Iris pigment epithelial cell (primary cell): ENCODE results near the gene MXI1.
A peak's percentile ranks its signal among the peaks of the same experiment; 100 is the strongest.
"Not testable (repeated sequence)": the region's sequence is repeated elsewhere in the genome, so short reads cannot be mapped to it uniquely, and the experiment has no call there.

Source experiments
- DNase-seq: peaks from one replicate; pipeline ENCODE4 v3.0.0-alpha.2; 2011; ENCODE audit warnings: low read depth

The MXI1 gene

DNA sequence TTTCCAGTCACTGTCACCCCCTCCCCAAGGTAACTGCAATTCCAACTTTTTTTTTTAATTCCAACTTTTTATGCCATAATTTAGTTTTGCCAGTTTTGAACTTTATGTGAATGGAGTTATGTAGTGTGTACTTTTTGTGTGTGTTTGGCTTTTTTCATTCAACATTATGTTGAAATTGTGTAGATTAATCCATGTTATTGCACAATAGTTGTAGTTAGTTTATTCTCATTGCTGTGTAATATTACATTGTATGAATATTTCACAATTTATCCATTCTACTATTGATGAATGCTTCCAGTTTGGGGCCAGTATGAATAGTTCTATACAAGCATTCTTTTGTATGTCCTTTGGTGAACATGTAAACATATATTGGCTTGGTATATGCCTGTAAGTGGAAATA lies 32.5 kb downstream of the MXI1 start:
- DNase-seq, result no peak

DNA sequence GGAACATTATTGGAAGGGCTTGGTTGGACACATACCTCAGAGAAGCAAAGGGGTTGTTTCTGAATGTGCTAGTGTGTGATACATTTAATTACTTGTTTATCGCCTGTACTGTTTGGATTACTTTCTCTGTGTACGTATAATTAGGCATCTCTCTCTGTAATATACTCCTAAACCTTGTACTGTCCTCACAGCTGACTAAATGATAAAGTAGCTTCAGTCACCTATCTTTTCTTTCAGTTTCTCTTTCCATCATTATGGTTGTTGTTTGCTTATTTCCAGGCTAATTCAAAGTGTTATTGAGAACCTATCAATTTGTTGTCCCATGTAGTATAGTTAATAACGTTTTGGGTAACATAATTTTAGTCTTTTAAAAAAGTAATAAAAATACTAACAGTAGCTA lies 34.0 kb downstream of the MXI1 start:
- DNase-seq, result no peak

DNA sequence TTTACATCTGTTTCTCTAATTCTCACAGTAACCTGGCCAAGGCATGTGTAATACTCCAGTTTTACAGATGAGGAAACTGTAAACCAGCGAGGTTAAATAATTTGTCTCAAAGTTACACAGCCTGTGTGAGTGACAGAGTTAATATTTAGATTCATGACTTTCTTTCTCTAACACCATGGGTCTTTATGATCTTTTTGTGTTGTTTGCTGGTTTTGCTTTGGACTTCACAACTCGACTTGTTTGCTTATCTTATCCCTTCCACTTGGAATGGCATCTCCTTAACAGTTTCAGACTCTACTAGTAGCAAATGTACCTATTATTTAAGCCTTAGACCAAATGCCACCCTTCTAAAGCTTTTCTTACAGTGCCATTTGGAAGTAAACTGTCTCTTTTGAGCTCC lies 34.4 kb downstream of the MXI1 start:
- no peak for DNase-seq

DNA sequence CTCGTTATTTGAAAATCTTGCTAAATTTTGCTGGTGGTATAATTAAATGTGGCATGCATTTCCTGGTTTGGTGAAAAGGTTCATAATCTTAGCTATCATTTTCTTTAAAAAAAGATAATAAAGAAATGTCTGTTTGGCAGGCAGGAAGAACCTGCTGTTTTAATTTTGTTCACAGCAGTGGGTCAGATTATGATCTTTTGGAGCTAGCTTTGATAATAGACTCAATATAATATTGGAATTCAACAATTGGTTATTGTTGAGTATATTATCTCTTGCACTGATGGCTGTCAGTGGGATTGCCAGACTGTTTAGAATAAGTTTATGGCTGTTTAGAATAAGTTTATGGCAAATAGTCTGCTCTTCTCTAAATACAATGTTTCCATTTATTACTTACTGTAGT lies 35.1 kb downstream of the MXI1 start:
- DNase-seq, result no peak

DNA sequence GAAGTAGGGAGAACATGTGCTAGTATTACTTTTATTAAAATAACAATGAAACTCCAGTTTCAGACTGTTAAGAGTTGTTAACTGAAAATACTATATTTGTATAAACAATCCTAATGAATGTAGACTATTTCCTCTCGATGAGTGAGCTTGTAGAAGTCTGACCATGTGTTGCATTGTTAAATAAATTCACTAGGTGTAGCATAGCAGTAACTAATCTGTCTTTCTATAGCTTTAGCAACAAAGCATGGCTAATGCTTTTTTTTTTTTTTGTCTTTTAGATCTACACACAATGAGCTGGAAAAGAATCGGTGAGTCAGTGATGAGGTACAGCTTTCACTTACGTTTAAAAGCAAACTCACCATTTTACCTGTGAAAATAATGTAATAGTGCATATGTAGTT lies 37.1 kb downstream of the MXI1 start:
- no peak for DNase-seq

DNA sequence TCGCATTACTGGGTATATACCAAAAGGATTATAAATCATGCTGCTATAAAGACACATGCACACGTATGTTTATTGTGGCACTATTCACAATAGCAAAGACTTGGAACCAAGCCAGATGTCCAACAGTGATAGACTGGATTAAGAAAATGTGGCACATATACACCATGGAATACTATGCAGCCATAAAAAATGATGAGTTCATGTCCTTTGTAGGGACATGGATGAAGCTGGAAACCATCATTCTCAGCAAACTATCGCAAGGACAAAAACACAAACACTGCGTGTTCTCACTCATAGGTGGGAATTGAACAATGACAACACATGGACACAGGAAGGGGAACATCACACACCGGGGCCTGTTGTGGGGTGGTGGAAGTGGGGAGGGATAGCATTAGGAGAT lies 40.4 kb downstream of the MXI1 start:
- not testable (repeated sequence) for DNase-seq

DNA sequence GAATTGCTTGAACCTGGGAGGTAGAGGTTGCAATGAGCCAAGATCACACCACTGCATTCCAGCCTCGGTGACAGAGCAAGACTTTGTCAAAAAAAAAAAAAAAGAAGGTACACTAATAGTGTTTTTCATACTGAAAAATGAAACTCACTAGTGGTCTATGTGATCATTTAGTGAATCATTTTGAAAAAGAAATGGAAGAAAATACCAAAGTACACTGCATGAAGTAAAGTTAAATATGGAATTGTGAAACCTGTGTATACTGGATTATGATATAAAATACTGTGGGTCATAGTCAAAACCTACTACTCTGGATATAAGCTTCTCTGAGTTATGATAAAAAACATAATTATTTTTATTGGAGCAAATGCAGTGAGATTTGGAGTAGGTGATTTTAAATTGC lies 42.1 kb downstream of the MXI1 start:
- DNase-seq, result not testable (repeated sequence)

DNA sequence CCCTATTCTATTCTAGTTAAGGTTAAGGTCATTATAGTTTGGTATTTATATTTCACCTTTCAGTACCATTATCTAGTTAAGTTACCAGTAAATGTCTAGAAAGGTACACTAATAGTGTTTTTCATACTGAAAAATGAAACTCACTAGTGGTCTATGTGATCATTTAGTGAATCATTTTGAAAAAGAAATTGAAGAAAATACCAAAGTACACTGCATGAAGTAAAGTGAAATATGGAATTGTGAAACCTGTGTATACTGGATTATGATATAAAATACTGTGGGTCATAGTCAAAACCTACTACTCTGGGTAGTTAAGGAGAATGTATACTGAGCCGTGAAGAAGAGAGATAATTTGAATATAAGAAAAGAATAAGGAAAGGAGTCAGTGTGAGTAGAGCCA lies 44.0 kb downstream of the MXI1 start:
- DNase-seq, result not testable (repeated sequence)

DNA sequence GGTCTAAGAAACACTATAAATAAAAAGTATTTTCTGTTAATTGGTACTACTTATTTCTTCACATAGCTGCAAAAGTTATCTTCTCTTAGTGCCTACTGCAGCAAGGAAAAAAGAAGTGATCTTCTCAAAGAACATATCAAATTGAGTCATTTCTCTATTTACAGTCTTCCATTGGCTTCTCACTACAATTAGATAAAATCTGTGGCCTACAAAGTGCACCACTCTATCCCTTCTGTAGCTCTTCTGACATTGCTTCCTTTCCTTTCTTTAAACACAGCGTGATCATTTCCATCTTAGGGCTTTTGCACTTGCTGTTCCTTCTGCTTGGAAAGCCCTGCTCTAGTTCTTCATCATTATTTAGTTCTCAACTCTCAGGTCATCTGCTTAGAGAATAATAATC lies 44.7 kb downstream of the MXI1 start:
- DNase-seq, result no peak

DNA sequence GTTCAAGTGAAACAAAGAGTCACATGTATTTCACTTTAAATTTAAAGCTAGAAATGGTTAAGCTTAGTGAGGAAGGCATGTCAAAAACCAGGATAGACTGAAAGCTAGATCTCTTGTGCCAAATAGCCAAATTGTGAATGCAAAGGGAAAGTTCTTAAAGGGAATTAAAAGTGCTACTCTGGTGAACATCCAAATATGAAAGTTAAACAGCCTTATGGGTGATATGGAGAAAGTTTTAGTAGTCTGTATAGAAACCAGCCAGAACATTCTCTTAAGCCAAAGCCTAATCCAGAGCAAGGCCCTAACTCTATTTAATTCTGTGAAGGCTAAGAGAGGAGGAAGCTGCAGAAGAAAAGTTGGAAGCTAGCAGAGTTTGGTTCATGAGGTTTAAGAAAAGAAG lies 47.1 kb downstream of the MXI1 start:
- DNase-seq, result no peak

DNA sequence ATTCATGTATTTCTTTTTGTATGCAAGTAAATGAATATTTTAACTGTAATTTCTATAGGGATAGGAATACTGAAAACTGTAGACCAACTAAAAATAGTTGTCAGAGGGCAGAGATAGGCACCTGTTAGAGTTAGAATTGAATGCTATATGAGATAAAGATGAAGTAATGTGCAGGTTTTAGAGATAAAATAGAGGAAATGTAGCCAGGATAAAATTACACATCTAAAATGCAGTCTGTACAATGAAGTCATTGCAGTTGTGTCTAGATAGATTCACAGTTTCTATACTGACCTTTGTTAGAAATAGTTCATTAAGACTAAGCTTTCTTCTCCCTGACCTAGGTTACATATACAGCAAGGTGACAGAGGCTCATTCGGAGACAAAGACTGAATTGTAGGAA lies 51.1 kb downstream of the MXI1 start:
- no peak for DNase-seq

DNA sequence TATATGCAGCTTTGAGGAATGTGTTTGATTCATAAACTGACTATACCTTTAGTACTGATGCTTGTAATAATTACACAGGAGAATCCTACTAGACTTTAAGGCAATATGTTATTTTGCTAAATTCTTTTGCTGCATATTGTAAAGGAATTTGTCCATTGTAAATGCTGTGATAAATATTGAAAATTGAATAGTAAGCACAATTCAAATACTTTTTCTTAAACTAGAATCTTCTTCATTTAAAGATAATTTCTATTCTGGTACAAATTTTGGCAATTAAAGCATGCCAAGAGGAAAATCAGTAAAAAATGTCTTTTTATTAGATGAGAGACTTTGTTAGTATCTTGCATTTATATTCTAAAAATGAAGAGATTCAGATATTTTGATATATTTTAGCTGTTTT lies 51.9 kb downstream of the MXI1 start:
- DNase-seq, result no peak

DNA sequence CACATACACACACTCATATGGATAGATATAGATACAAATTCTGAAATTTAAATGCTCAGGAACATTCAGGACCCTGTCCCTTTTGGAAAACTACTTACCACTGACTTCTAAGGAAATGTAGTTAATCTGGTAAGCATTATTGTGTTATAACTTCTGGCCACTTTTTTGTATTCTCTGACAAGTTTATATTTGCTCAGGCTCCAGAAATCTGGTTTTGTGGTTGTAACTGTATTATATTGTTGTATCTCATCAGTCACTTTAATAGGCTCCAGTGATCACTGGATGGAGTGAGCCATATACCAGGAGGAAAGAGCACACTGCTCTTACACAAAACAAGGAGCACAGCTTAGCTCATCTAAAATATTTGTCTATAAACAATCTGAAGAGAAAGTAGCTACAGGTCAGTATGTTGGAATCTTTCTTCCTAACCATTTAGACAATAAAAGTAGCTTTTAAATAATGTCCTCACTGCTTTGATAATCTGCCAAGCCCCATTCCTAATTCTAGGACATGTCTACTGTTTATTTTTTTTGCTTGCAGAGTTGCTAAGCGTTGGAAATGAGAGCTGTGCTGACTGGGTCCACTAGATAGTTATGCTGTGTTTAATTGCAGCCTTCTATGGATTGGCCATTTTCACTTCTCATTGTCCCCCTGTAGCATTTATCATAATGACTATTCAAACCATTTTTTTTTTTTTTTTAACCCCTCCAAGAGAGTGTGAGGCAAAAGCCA lies 53.5 kb downstream of the MXI1 start:
- peak; percentile 25 for DNase-seq

DNA sequence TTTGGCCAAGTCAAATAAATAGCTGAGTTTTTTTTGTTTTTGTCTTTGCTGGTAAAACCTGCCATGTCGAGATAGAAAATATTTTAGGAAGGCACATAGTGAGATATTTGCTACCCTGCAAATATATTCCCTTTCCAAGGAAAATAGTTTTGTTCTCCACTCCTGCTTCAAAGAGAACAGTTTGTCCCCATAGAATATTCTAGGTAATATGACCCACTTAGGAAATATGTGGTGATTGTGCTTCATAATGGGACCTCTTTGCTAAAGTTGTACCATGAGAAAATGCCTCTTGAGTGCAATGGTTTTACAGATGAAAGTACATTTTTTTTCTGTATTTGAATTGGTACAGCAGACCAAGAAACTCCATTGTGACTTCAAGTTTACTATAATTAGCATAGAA lies 55.8 kb downstream of the MXI1 start:
- DNase-seq, result no peak

DNA sequence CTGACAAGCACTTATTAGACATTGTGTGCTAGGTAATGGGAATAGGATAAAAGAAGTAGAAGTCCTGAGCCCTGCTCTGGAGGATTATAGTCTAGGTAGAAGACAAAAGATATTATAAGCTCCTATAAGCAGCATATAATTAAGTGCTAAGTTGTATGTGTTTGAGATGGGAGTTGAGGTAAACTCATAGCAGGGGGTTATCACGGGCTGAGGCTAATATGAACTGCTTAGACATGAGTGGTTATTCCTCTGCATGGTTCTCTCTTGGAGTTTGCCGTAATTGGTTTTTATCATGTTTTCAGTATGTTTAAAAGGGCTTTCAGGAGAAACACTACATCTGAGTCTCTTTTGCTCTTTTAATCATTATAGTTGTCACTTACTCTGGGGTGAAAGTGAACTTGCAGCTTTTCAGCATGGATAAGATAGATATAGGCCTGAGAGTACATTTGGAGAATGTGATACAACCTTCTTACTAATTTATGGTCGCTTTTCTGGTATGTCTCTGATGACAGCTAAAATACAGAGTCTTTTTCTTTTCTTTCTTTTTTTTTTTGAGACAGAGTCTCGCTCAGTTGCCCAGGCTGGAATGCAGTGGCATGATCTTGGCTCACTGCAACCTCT lies 58.3 kb downstream of the MXI1 start:
- no peak for DNase-seq

DNA sequence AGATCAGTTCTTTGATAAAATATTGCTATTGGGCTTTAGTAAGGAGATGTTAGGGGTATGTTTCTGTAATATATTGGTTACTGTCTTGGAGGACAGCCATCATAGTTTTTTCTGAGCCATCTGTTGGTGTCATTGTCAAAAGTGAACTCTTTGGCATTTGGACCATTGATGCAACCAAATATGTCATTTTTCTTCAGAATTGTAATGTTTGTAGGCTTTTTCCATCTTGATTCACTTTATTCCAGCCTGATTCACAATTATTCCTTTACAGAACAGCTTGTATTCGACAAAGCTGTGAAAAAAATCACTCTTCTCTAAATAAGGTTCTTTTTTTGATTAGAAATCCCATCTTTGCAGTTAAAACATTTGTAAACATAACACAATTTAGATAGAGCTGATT lies 59.9 kb downstream of the MXI1 start:
- DNase-seq, result no peak

DNA sequence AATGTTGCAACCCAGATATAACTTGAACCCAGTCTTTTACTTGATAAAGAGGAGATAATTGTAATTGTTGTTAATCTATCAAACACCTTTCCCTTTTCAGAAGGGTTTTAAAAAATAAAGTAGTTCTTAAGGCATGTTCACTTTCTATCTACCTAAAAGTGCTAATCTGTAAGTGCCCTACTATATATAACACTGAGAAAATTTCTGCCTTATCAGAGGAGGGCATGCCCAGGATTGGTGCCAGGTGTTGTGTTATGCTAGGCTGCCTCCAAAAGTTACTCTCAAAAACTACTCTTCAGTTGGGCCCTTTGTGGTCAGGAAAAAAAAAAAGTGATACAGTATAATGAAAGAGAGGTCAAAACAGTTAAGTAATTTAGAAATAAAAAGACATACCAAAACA lies 61.0 kb downstream of the MXI1 start:
- DNase-seq, result no peak

DNA sequence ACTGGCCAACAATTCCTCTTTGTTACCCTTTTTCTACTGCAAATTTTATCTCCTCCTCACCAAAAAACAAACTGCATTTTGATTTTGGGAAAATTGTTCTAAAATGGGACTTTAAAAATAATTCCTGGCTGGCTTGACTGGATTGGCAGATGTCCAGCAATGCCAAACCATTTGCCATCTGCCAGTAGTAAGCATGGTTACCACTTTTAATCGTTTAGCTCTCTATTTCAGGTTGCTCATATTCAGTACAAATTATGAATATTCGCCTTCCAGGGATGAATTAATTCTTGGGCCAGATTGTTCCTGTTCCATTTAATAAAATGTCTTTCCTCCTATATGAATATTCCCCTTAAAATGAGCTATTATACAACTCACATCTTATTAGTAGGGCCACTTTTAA lies 61.6 kb downstream of the MXI1 start:
- DNase-seq, result no peak

DNA sequence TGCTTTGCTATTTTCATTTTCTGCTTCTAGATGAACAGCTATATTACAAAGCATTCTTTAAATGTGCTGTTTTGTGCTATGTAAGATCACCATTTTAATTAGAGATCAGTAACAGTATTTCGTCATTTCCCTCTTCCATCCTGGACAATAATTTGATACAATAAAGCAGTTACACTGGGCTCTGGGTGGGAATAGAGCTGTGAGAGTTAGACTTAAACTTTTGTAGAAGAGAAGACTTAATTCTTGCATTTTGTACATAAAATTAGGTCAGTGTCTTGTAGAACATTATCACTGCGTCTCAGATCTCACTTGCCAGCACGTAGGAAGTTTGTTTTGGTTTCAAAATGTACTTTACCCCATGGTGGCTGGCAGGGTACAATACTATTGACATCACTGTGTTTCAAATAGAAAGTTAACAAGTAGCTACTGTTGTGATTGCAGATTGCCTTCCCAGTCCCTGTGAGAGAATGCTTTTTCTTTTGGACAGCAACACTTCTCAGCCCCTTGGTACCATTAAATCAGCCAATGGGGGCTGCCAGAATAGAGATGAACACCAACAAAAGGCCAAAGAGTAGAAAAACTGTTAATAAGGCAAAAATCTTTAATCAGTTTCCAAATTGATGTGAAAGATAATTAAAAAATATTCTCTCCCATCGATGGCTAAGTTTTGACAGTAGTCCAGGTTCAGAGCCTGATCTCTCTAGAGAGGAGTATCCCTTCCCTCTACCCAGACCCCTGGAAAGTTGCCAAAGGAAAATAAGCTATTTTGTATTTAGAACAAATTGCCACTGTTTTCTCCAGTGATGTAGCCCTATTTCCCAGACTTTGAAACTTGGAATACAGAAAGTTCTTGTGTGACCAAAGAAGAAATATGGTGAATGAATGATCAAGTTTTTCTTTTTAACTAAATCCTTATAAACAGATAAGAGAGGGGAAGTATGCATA lies 62.2 kb downstream of the MXI1 start:
- DNase-seq, result peak; percentile 45

DNA sequence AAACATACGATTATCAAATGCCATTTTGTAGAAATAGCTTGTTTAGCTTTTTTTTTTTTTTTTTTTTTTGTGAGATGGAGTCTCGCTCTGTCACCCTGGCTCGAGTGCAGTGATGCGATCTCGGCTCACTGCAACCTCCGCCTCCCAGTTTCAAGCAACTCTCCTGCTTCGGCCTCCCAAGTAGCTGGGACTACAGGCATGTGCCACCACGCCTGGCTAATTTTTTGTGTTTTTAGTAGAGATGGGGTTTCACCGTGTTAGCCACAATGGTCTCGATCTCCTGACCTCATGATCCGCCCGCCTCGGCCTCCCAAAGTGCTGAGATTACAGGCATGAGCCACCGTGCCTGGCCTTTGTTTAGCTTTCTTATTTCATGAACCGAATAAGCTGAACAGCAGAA lies 65.6 kb downstream of the MXI1 start:
- not testable (repeated sequence) for DNase-seq

DNA sequence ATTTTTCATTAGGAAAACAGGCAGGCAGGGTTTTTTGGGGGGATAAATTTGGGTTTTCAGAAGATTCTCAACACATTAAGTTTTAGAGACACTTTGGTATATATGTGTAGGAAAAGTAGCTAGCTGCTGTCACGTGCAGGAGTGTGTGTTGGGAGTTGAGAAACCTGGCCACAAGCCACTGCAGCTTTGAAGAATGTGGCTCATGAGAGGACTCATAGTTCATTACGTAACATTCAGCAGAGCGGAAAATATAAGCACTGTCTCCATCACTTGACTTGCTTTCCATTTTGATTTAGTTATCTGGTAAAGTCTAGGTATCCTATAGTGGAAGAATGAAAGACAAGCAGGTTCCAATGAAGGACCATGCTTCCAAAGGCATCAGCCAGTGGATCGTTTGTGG lies 66.1 kb downstream of the MXI1 start:
- peak; percentile 95 for DNase-seq

DNA sequence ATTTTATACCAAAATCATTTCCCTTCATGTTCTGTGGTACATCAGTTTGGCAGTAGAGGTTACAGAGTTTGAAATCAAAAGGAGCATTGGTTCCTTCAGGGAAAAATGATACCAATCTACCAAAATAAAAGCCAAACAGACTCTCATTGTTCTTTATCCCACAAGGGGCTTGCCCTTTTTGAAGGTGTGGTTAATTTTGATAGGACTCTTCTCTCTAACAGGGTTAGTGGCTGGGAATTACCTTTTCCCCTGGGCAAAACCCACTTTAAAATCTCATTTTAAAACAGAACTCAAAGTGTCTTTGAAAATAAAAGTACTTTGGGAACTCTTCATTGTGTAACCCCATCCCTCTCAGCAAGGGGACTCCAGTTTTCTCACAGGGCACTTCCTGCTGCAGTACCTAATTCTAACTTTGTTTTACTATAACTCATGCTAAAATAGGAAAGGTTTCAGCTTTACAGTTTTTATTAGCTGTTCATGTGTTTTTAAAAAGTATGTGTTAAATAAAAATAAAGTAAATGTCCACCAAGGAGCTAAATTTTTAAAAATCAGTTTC lies 66.7 kb downstream of the MXI1 start:
- DNase-seq, result no peak

DNA sequence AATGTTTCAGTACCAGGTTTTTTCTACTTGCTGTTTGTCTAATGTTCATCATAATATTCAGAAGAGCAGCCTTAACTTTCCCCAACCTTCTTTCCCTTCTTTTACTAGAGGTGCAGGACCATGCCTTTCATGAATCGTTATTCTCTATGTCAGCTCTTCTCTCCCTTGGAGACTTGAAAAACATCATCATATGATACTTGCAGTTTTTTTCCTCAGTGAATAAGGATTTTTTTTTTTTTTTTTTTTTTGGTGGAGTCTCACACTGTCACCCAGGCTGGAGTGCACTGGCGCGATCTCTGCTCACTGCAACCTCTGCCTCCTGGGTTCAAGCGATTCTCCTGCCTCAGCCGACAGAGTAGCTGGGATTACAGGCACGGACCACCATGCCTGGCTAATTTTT lies 67.2 kb downstream of the MXI1 start:
- no peak for DNase-seq
